ENCODE measurements around the gene TUBA4B. TPM values are rescaled to one million over a fixed set of nuclear protein-coding genes. Genes with fewer than 3 reads are reported as not detected.
"Not testable (repeated sequence)": the region's sequence is repeated elsewhere in the genome, so short reads cannot be mapped to it uniquely, and the experiment has no call there.

Gene TUBA4B
- total and polyA plus RNA-seq, 4 experiments from 2014 or later, result not detected

- H3K9me3 Mint-ChIP-seq, result no peaks in the 10 kb centered on the region
- H3K27ac ChIP-seq (ENCODE audit: low read depth, low read length), result no peak overlapping the region
- peaks cover 53% of the 10 kb centered on the region for H3K36me3 ChIP-seq (ENCODE audit: insufficient read depth, low read length)
- H3K36me3 Mint-ChIP-seq, result peaks cover 34 to 63% of the 10 kb centered on the region in 2 donors
- intact Hi-C loops (cut with micrococcal nuclease), result no loop called here
- H3K27ac Mint-ChIP-seq, result peak overlapping the region in 5 of 7 donors; percentile 2 to 87 (median 57)
- DNase-seq, result peak in 1 of 5 donors; percentile 18
- H3K4me3 Mint-ChIP-seq, result peak overlapping the region in 1 of 8 donors; percentile 25
- ChIA-PET CTCF (ENCODE audit: partially characterized antibody) (interaction anchor here (1.0 to 14.0 kb wide), 4 partner anchors 10 to 123 kb away, joined by 3 to 208 read pairs (median 9); no protein-coding TSS in a partner anchor), POLR2A (ENCODE audit: partially characterized antibody) (interaction anchor here (0.6 to 10.9 kb wide), 6 partner anchors 9 to 52 kb away, joined by 3 to 338 read pairs (median 38); partner anchors contain the start of genes ANKZF1, ATG9A, GLB1L and STK16)
- H3K4me1 ChIP-seq (ENCODE audit: insufficient read depth, low read length), result peaks cover 31% of the 10 kb centered on the region
- no peaks in the 10 kb centered on the region for H3K27me3 ChIP-seq (ENCODE audit: insufficient read depth, low read length)
- no peaks in the 10 kb centered on the region for H3K9me3 ChIP-seq (ENCODE audit: control insufficient read depth in 1 of 2, low read length in 2 of 2)
- H3K4me3 ChIP-seq (ENCODE audit: low read length in 2 of 2), result no peak overlapping the region
- no peaks in the 10 kb centered on the region for H3K27me3 Mint-ChIP-seq
- H3K4me1 Mint-ChIP-seq, result peaks cover 9 to 42% (median 33%) of the 10 kb centered on the region in 4 donors
These were observed 30.0 kb downstream of the TUBA4B start for GRCh38 chr2:219282943-219283581.

GRCh38 chr2:219284501-219285372 is 31.7 kb downstream of the TUBA4B start:
- Mint-ChIP-seq H3K4me3 (no peak overlapping the region), H3K9me3 (no peaks in the 10 kb centered on the region), H3K27me3 (no peaks in the 10 kb centered on the region), H3K27ac (peak overlapping the region in 1 of 7 donors; percentile 48), H3K36me3 (peaks cover 33 to 59% of the 10 kb centered on the region in 2 donors), H3K4me1 (peaks cover 3 to 29% (median 21%) of the 10 kb centered on the region in 4 donors)
- Histone ChIP-seq H3K4me3 (ENCODE audit: low read length in 2 of 2) (no peak overlapping the region), H3K36me3 (ENCODE audit: insufficient read depth, low read length) (peaks cover 53% of the 10 kb centered on the region), H3K27ac (ENCODE audit: low read depth, low read length) (no peak overlapping the region), H3K4me1 (ENCODE audit: insufficient read depth, low read length) (peaks cover 19% of the 10 kb centered on the region), H3K27me3 (ENCODE audit: insufficient read depth, low read length) (no peaks in the 10 kb centered on the region), H3K9me3 (ENCODE audit: control insufficient read depth in 1 of 2, low read length in 2 of 2) (no peaks in the 10 kb centered on the region)
- ChIA-PET CTCF (ENCODE audit: partially characterized antibody) (interaction anchor here (1.4 to 14.0 kb wide), 3 partner anchors 9 to 65 kb away, joined by 3 to 208 read pairs (median 13); no protein-coding TSS in a partner anchor), POLR2A (ENCODE audit: partially characterized antibody) (interaction anchor here (2.9 to 10.9 kb wide), 2 partner anchors 11 to 33 kb away, joined by 13 to 338 read pairs; partner anchors contain the start of genes TUBA4A and TUBA4B)
- peak in 1 of 5 donors; percentile 35 for DNase-seq
- intact Hi-C loops (cut with micrococcal nuclease), result no loop called here

DNA sequence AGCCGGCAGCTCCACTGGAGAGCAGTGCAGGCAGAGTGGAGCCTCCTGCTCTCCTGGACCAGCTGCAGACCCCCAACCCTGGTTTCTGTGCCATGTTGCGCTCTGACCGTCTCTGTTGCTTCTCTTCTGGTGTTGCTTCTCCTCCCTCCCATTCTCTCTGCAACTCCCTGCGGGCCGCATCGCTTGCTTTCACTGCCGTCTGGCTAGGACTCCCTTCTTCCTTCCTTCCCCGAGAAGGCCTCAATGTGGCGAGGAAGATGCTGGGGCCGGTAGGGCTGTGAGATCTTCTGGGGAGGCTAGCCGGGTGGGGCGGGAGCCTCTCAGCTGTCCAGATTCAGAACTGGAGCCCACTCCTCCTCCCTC is 32.3 kb downstream of the TUBA4B start:
- peaks cover 53% of the 10 kb centered on the region for H3K36me3 ChIP-seq (ENCODE audit: insufficient read depth, low read length)
- H3K4me3 ChIP-seq (ENCODE audit: low read length in 2 of 2), result no peak overlapping the region
- H3K27me3 ChIP-seq (ENCODE audit: insufficient read depth, low read length), result no peaks in the 10 kb centered on the region
- Mint-ChIP-seq H3K4me1 (peaks cover 0 to 23% (median 16%) of the 10 kb centered on the region in 4 donors), H3K27me3 (no peaks in the 10 kb centered on the region), H3K9me3 (no peaks in the 10 kb centered on the region), H3K36me3 (peaks cover 30 to 53% of the 10 kb centered on the region in 2 donors), H3K27ac (peak overlapping the region in 2 of 7 donors; percentile 75 to 77), H3K4me3 (no peak overlapping the region)
- H3K4me1 ChIP-seq (ENCODE audit: insufficient read depth, low read length), result peaks cover 13% of the 10 kb centered on the region
- POLR2A ChIA-PET (ENCODE audit: partially characterized antibody), result interaction anchor here (1.0 to 10.9 kb wide), 3 partner anchors 10 to 67 kb away, joined by 3 to 338 read pairs (median 13); partner anchors contain the start of genes ABCB6, TUBA4A and TUBA4B
- H3K9me3 ChIP-seq (ENCODE audit: control insufficient read depth in 1 of 2, low read length in 2 of 2), result no peaks in the 10 kb centered on the region
- H3K27ac ChIP-seq (ENCODE audit: low read depth, low read length), result no peak overlapping the region
- CTCF ChIA-PET (ENCODE audit: partially characterized antibody), result interaction anchor here (14.0 kb wide), 1 partner anchor 8 kb away, joined by 208 read pairs; no protein-coding TSS in a partner anchor
- intact Hi-C loops (cut with micrococcal nuclease), result no loop called here
- DNase-seq, result no peak

DNA sequence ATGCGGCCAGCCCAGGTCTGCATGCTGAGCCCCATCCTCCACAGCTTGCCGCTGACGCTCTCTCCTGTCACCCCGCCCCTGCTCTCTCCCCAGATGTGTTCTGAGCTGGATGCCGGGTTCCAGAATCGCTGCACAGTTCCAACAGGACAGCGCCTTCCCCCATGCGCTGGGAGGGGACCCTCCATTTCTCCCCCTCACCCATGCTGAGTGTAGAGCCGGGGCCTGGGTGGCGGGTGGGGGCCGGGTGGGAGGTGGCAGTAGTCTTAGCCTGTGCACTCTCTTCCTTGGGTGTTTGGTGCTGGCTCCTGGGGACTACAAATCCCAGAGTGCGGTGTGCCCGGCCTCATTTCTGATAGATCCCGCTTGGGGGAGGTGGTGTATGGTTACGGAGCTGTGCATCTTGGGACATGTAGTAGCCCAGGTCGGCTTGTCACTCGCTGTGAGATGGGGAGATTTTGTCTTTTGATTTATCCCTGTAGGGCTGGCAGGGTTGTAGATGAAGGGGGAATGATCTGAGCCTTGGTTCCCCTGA is 32.9 kb downstream of the TUBA4B start:
- intact Hi-C loops (cut with micrococcal nuclease), result no loop called here
- Mint-ChIP-seq H3K4me1 (peaks cover 0 to 17% (median 13%) of the 10 kb centered on the region in 4 donors), H3K4me3 (no peak overlapping the region), H3K27ac (peak overlapping the region in 2 of 7 donors; percentile 42 to 85), H3K27me3 (no peaks in the 10 kb centered on the region), H3K36me3 (peaks cover 28 to 48% of the 10 kb centered on the region in 2 donors), H3K9me3 (no peaks in the 10 kb centered on the region)
- CTCF ChIA-PET (ENCODE audit: partially characterized antibody), result interaction anchor here (1.1 to 14.0 kb wide), 3 partner anchors 7 to 13 kb away, joined by 4 to 208 read pairs (median 4); no protein-coding TSS in a partner anchor
- no peak overlapping the region for H3K27ac ChIP-seq (ENCODE audit: low read depth, low read length)
- H3K9me3 ChIP-seq (ENCODE audit: control insufficient read depth in 1 of 2, low read length in 2 of 2), result no peaks in the 10 kb centered on the region
- peaks cover 48% of the 10 kb centered on the region for H3K36me3 ChIP-seq (ENCODE audit: insufficient read depth, low read length)
- H3K4me3 ChIP-seq (ENCODE audit: low read length in 2 of 2), result no peak overlapping the region
- no peaks in the 10 kb centered on the region for H3K27me3 ChIP-seq (ENCODE audit: insufficient read depth, low read length)
- peak in 1 of 5 donors; percentile 24 for DNase-seq
- peaks cover 7% of the 10 kb centered on the region for H3K4me1 ChIP-seq (ENCODE audit: insufficient read depth, low read length)
- POLR2A ChIA-PET (ENCODE audit: partially characterized antibody), result interaction anchor here (1.0 to 10.9 kb wide), 6 partner anchors 9 to 67 kb away, joined by 3 to 338 read pairs (median 4); partner anchors contain the start of genes ABCB6, ANKZF1, ATG9A and TUBA4A

GRCh38 chr2:219286436-219287115 is 33.5 kb downstream of the TUBA4B start:
- peaks cover 6% of the 10 kb centered on the region for H3K4me1 ChIP-seq (ENCODE audit: insufficient read depth, low read length)
- Mint-ChIP-seq H3K27me3 (no peaks in the 10 kb centered on the region), H3K36me3 (peaks cover 22 to 42% of the 10 kb centered on the region in 2 donors), H3K27ac (peak overlapping the region in 5 of 7 donors; percentile 36 to 85 (median 47)), H3K4me1 (peaks cover 0 to 11% (median 7%) of the 10 kb centered on the region in 4 donors), H3K9me3 (no peaks in the 10 kb centered on the region), H3K4me3 (no peak overlapping the region)
- intact Hi-C loops (cut with micrococcal nuclease), result no loop called here
- ChIA-PET POLR2A (ENCODE audit: partially characterized antibody) (interaction anchor here (1.0 to 1.3 kb wide), 5 partner anchors 8 to 110 kb away, joined by 3 to 4 read pairs (median 4); partner anchors contain the start of genes ABCB6, ANKZF1, ATG9A and CNPPD1), CTCF (ENCODE audit: partially characterized antibody) (interaction anchor here (1.1 to 14.0 kb wide), 4 partner anchors 7 to 115 kb away, joined by 4 to 208 read pairs (median 4); no protein-coding TSS in a partner anchor)
- H3K27ac ChIP-seq (ENCODE audit: low read depth, low read length), result no peak overlapping the region
- H3K4me3 ChIP-seq (ENCODE audit: low read length in 2 of 2), result no peak overlapping the region
- H3K36me3 ChIP-seq (ENCODE audit: insufficient read depth, low read length), result peaks cover 42% of the 10 kb centered on the region
- no peaks in the 10 kb centered on the region for H3K27me3 ChIP-seq (ENCODE audit: insufficient read depth, low read length)
- DNase-seq, result peak in 1 of 5 donors; percentile 30
- H3K9me3 ChIP-seq (ENCODE audit: control insufficient read depth in 1 of 2, low read length in 2 of 2), result no peaks in the 10 kb centered on the region

DNA sequence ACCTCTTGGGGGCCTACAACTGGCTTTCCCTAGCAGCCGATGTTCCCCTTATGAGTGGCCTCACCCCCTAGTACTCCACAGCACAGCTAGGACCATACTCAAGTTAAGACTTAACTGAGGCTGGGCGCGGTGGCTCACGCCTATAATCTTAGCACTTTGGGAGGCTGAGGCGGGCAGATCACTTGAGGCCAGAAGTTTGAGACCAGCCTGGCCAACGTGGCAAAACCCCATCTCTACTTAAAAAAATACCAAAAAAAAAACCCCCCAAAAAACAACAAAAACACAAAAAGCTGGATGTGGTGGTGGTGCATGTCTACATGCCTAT is 34.0 kb downstream of the TUBA4B start:
- H3K27ac Mint-ChIP-seq, result peak overlapping the region in 4 of 7 donors; percentile 42 to 75 (median 48)

More for the DNA sequence above, 34.0 kb downstream of the TUBA4B start:
- H3K9me3 ChIP-seq (ENCODE audit: control insufficient read depth in 1 of 2, low read length in 2 of 2); H3K4me3 Mint-ChIP-seq; DNase-seq; intact Hi-C loops (cut with micrococcal nuclease); H3K27me3 Mint-ChIP-seq; H3K27ac ChIP-seq (ENCODE audit: low read depth, low read length); H3K27me3 ChIP-seq (ENCODE audit: insufficient read depth, low read length); H3K4me3 ChIP-seq (ENCODE audit: low read length in 2 of 2); H3K9me3 Mint-ChIP-seq; H3K4me1 ChIP-seq (ENCODE audit: insufficient read depth, low read length): not testable (repeated sequence)
- CTCF ChIA-PET (ENCODE audit: partially characterized antibody), result interaction anchor here (1.1 to 14.0 kb wide), 4 partner anchors 6 to 115 kb away, joined by 4 to 208 read pairs (median 4); no protein-coding TSS in a partner anchor
- peaks cover 18 to 39% of the 10 kb centered on the region in 2 donors for H3K36me3 Mint-ChIP-seq
- H3K36me3 ChIP-seq (ENCODE audit: insufficient read depth, low read length), result peaks cover 39% of the 10 kb centered on the region
- peaks cover 0 to 11% (median 5%) of the 10 kb centered on the region in 4 donors for H3K4me1 Mint-ChIP-seq
- POLR2A ChIA-PET (ENCODE audit: partially characterized antibody), result interaction anchor here (1.0 to 1.3 kb wide), 4 partner anchors 8 to 110 kb away, joined by 3 to 4 read pairs (median 4); partner anchors contain the start of genes ANKZF1, ATG9A and CNPPD1
